Measurements from ENCODE around the gene SLC39A11.

SLC39A11 gene

GRCh38 chr17:72795941-72796340 is 296.5 kb downstream of the SLC39A11 start:
- no peak overlapping the region for H4K12ac ChIP-seq (ENCODE audit: low read depth, low read length)
- no peaks in the 10 kb centered on the region for H3K27me3 ChIP-seq (ENCODE audit: insufficient read depth, low read length)
- H3K27ac ChIP-seq (ENCODE audit: low read depth, low read length), result no peak overlapping the region
- peaks cover 19% of the 10 kb centered on the region for H3K9me3 ChIP-seq (ENCODE audit: insufficient read depth, low read depth, low read length)
- WGBS (ENCODE audit: extremely low coverage, insufficient coverage, insufficient read length), result no CpG with 5 or more reads among the region's 5 CpGs
- no peak overlapping the region for H3K4me3 ChIP-seq (ENCODE audit: low read depth, low read length)
- DNase-seq, result peak; percentile 74 to 75
- no peak overlapping the region for H2AK5ac ChIP-seq (ENCODE audit: low read length)
- H2BK12ac ChIP-seq (ENCODE audit: low read length), result no peak overlapping the region
- no peak overlapping the region for H4K91ac ChIP-seq (ENCODE audit: low read depth, low read length)
- no peak overlapping the region for H3K4me2 ChIP-seq (ENCODE audit: low read length)
- no peak overlapping the region for H4K8ac ChIP-seq (ENCODE audit: low read depth, low read length)
- H3K36me3 ChIP-seq (ENCODE audit: control insufficient read depth in 1 of 2, insufficient read depth in 2 of 2, low read length in 2 of 2), result no peaks in the 10 kb centered on the region
- peaks cover 0 to 4% of the 10 kb centered on the region in 2 experiments for H3K4me1 ChIP-seq (ENCODE audit: control insufficient read depth in 1 of 2, insufficient read depth in 2 of 2, low read length in 2 of 2)
- no peak overlapping the region for H3K23ac ChIP-seq (ENCODE audit: low read length)
- no peak overlapping the region for H3K9ac ChIP-seq (ENCODE audit: low read length)
- no peak overlapping the region for H3K14ac ChIP-seq (ENCODE audit: low read length)
- no peak overlapping the region for H2BK120ac ChIP-seq (ENCODE audit: insufficient read depth, low read length, poor library complexity)
- H3K79me2 ChIP-seq (ENCODE audit: control insufficient read depth, insufficient read depth, low read length, poor library complexity), result no peaks in the 10 kb centered on the region
- no peak overlapping the region for H3K18ac ChIP-seq (ENCODE audit: low read length)
- H2BK5ac ChIP-seq (ENCODE audit: low read depth, low read length, poor library complexity), result no peak overlapping the region
- no peaks in the 10 kb centered on the region for H3K79me1 ChIP-seq (ENCODE audit: low read length)
- no peak overlapping the region for H2AFZ ChIP-seq (ENCODE audit: insufficient read depth, low read length, poor library complexity)
- no peak overlapping the region for H3K4ac ChIP-seq (ENCODE audit: low read depth, low read length)

GRCh38 chr17:72794152-72794551 is 298.3 kb downstream of the SLC39A11 start:
- Histone ChIP-seq H3K18ac (ENCODE audit: low read length) (no peak overlapping the region), H3K27ac (ENCODE audit: low read depth, low read length) (no peak overlapping the region), H2BK12ac (ENCODE audit: low read length) (no peak overlapping the region), H3K9ac (ENCODE audit: low read length) (no peak overlapping the region), H3K4ac (ENCODE audit: low read depth, low read length) (no peak overlapping the region), H4K91ac (ENCODE audit: low read depth, low read length) (no peak overlapping the region), H2BK5ac (ENCODE audit: low read depth, low read length, poor library complexity) (no peak overlapping the region), H4K8ac (ENCODE audit: low read depth, low read length) (no peak overlapping the region), H2BK120ac (ENCODE audit: insufficient read depth, low read length, poor library complexity) (no peak overlapping the region), H3K9me3 (ENCODE audit: insufficient read depth, low read depth, low read length) (peaks cover 16% of the 10 kb centered on the region), H3K36me3 (ENCODE audit: control insufficient read depth in 1 of 2, insufficient read depth in 2 of 2, low read length in 2 of 2) (no peaks in the 10 kb centered on the region), H4K12ac (ENCODE audit: low read depth, low read length) (no peak overlapping the region), H3K4me1 (ENCODE audit: control insufficient read depth in 1 of 2, insufficient read depth in 2 of 2, low read length in 2 of 2) (peaks cover 0 to 6% of the 10 kb centered on the region in 2 experiments), H3K4me3 (ENCODE audit: low read depth, low read length) (no peak overlapping the region), H3K79me1 (ENCODE audit: low read length) (no peaks in the 10 kb centered on the region), H2AFZ (ENCODE audit: insufficient read depth, low read length, poor library complexity) (no peak overlapping the region), H3K27me3 (ENCODE audit: insufficient read depth, low read length) (no peaks in the 10 kb centered on the region), H3K14ac (ENCODE audit: low read length) (no peak overlapping the region), H3K23ac (ENCODE audit: low read length) (no peak overlapping the region), H3K79me2 (ENCODE audit: control insufficient read depth, insufficient read depth, low read length, poor library complexity) (no peaks in the 10 kb centered on the region), H2AK5ac (ENCODE audit: low read length) (no peak overlapping the region), H3K4me2 (ENCODE audit: low read length) (no peak overlapping the region)
- DNase-seq, result no peak
- no CpG with 5 or more reads among the region's 5 CpGs for WGBS (ENCODE audit: extremely low coverage, insufficient coverage, insufficient read length)

- no peak overlapping the region for H2BK120ac ChIP-seq (ENCODE audit: insufficient read depth, low read length, poor library complexity)
- no peak for DNase-seq
- no peak overlapping the region for H3K4ac ChIP-seq (ENCODE audit: low read depth, low read length)
- peaks cover 0 to 12% of the 10 kb centered on the region in 2 experiments for H3K4me1 ChIP-seq (ENCODE audit: control insufficient read depth in 1 of 2, insufficient read depth in 2 of 2, low read length in 2 of 2)
- H3K18ac ChIP-seq (ENCODE audit: low read length), result no peak overlapping the region
- no peaks in the 10 kb centered on the region for H3K27me3 ChIP-seq (ENCODE audit: insufficient read depth, low read length)
- H3K79me2 ChIP-seq (ENCODE audit: control insufficient read depth, insufficient read depth, low read length, poor library complexity), result no peaks in the 10 kb centered on the region
- no peak overlapping the region for H2AK5ac ChIP-seq (ENCODE audit: low read length)
- no peaks in the 10 kb centered on the region for H3K36me3 ChIP-seq (ENCODE audit: control insufficient read depth in 1 of 2, insufficient read depth in 2 of 2, low read length in 2 of 2)
- H2AFZ ChIP-seq (ENCODE audit: insufficient read depth, low read length, poor library complexity), result no peak overlapping the region
- H4K91ac ChIP-seq (ENCODE audit: low read depth, low read length), result no peak overlapping the region
- H3K4me2 ChIP-seq (ENCODE audit: low read length), result no peak overlapping the region
- no peak overlapping the region for H3K23ac ChIP-seq (ENCODE audit: low read length)
- H3K4me3 ChIP-seq (ENCODE audit: low read depth, low read length), result no peak overlapping the region
- no peak overlapping the region for H3K14ac ChIP-seq (ENCODE audit: low read length)
- no peak overlapping the region for H4K8ac ChIP-seq (ENCODE audit: low read depth, low read length)
- H3K9ac ChIP-seq (ENCODE audit: low read length), result no peak overlapping the region
- WGBS (ENCODE audit: extremely low coverage, insufficient coverage, insufficient read length), result no CpG with 5 or more reads among the region's 5 CpGs
- no peak overlapping the region for H2BK12ac ChIP-seq (ENCODE audit: low read length)
- no peak overlapping the region for H3K27ac ChIP-seq (ENCODE audit: low read depth, low read length)
- H4K12ac ChIP-seq (ENCODE audit: low read depth, low read length), result no peak overlapping the region
- no peaks in the 10 kb centered on the region for H3K79me1 ChIP-seq (ENCODE audit: low read length)
- peaks cover 10% of the 10 kb centered on the region for H3K9me3 ChIP-seq (ENCODE audit: insufficient read depth, low read depth, low read length)
- H2BK5ac ChIP-seq (ENCODE audit: low read depth, low read length, poor library complexity), result no peak overlapping the region
Measured at GRCh38 chr17:72792771-72793170, 299.7 kb downstream of the SLC39A11 start.

- no CpG with 5 or more reads among the region's 3 CpGs for WGBS (ENCODE audit: extremely low coverage, insufficient coverage, insufficient read length)
- H2BK120ac ChIP-seq (ENCODE audit: insufficient read depth, low read length, poor library complexity), result no peak overlapping the region
- H2BK5ac ChIP-seq (ENCODE audit: low read depth, low read length, poor library complexity), result no peak overlapping the region
Measured at GRCh38 chr17:72790190-72790589, 302.3 kb downstream of the SLC39A11 start.

More at GRCh38 chr17:72790190-72790589, 302.3 kb downstream of the SLC39A11 start:
- no peak overlapping the region for H3K14ac ChIP-seq (ENCODE audit: low read length)
- H3K79me2 ChIP-seq (ENCODE audit: control insufficient read depth, insufficient read depth, low read length, poor library complexity), result no peaks in the 10 kb centered on the region
- no peak overlapping the region for H3K4me3 ChIP-seq (ENCODE audit: low read depth, low read length)
- no peak overlapping the region for H4K91ac ChIP-seq (ENCODE audit: low read depth, low read length)
- H3K27ac ChIP-seq (ENCODE audit: low read depth, low read length), result no peak overlapping the region
- H2AFZ ChIP-seq (ENCODE audit: insufficient read depth, low read length, poor library complexity), result no peak overlapping the region
- H3K23ac ChIP-seq (ENCODE audit: low read length), result no peak overlapping the region
- peaks cover 0 to 9% of the 10 kb centered on the region in 2 experiments for H3K4me1 ChIP-seq (ENCODE audit: control insufficient read depth in 1 of 2, insufficient read depth in 2 of 2, low read length in 2 of 2)
- no peak overlapping the region for H3K18ac ChIP-seq (ENCODE audit: low read length)
- H3K4ac ChIP-seq (ENCODE audit: low read depth, low read length), result no peak overlapping the region
- H2BK12ac ChIP-seq (ENCODE audit: low read length), result no peak overlapping the region
- no peaks in the 10 kb centered on the region for H3K36me3 ChIP-seq (ENCODE audit: control insufficient read depth in 1 of 2, insufficient read depth in 2 of 2, low read length in 2 of 2)
- no peak overlapping the region for H3K4me2 ChIP-seq (ENCODE audit: low read length)
- H3K79me1 ChIP-seq (ENCODE audit: low read length), result no peaks in the 10 kb centered on the region
- H3K9ac ChIP-seq (ENCODE audit: low read length), result no peak overlapping the region
- no peak overlapping the region for H4K12ac ChIP-seq (ENCODE audit: low read depth, low read length)
- no peaks in the 10 kb centered on the region for H3K27me3 ChIP-seq (ENCODE audit: insufficient read depth, low read length)
- H4K8ac ChIP-seq (ENCODE audit: low read depth, low read length), result no peak overlapping the region
- no peak for DNase-seq
- no peak overlapping the region for H2AK5ac ChIP-seq (ENCODE audit: low read length)
- H3K9me3 ChIP-seq (ENCODE audit: insufficient read depth, low read depth, low read length), result peaks cover 9% of the 10 kb centered on the region

All from trophoblast cell (in vitro differentiated cells and primary cell).